CD4-positive, alpha-beta T cell treated with Interleukin-15 for 1 hour (primary cell): Measurements from ENCODE around the gene TIPARP.

ENCODE experiments used
- DNase-seq: peaks from one replicate; pipeline ENCODE4 v3.0.0-alpha.2; 2020

The TIPARP gene

DNA sequence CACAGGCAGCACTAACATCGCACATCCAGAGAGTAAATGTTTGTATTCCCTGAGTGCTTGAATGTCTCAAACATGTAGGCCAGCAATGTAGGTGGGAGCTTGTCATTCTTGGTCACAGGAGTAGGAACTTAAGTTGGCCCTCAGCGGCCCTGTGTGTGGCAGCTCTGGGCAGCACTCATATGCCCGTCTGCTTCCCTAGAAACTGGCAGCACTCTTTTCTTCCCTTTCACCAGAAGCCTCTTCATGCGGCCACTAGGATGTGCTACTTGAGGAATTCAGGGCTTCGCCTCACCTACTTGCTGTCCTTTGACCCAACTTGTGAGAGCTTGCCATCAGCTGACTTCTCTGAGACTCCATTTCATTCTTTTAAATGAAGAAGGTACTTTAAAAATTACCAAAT is 69.5 kb downstream of the TIPARP start:
- DNase-seq: no peak

DNA sequence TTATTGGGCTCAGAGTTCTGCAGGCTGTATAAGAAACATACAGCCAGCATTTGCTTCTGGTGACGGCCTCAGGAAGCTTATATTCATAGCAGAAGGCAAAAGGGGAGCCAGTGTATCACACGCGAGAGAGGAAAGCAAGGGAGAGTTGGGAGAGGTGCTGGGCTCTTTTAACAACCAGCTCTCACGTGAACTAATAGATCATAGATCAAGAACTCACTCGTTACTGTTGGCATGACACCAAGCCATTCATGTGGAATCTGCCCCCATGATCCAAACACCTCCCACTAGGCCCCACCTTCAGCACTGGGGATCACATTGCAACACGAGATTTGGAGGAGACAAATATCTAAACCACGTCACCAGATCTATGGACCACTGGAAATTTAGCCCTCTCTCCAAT is 70.2 kb downstream of the TIPARP start:
- DNase-seq: no peak

DNA sequence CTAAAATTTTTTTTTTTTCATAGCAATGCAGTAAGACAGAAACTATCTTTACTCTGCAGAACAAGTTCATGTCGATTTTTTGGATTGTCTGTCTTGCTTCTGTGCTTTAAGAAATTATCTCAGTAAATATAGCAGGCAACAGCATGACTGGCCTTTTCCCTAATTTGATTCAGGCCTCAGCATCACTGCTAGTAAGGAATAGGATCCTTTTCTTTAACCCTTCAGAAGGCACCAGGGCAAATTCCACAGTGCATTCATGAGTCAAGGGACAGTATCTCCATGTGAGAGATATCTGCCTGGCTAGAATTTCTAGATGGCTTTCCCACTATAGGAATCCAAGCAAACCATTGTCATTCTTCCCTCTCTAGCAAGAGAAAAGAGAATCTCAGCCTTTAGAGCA is 71.4 kb downstream of the TIPARP start:
- no peak for DNase-seq

DNA sequence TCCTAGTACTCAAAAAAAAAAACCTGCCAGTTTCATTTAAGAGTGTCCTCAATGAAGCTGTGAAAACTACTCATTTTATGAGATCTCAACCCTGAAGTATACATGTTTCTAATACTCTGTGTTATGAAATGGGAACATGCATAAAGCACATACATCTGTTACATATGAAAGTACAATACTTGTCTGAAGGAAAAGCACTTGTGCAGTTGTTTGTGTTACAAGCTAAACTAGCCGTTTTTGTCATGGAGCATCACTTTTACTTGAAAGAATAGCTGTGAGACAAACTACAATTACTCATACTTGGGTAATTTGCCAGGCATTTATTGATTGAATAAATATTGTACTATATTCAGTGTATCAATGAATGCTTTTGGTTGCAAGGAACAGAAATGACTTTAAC is 72.7 kb downstream of the TIPARP start:
- DNase-seq: no peak

DNA sequence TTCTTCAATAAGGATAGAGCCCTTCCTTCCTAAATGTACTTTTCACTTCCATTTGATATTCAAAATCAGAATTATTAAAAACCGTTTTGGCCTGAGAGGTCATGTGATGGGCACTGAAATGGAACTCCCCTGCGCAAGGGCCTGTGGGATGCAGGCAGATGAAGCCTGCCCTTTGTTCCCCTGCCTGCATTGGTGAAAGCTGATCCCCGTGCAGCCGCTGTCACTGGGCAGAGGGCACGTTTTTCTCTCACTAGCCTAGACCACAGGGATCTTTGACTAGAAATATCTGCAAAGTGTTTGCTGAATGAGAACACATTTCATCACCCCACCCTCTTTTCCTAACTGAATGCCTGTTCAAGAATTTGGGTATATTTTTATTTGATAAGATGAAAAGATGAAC is 74.9 kb downstream of the TIPARP start:
- DNase-seq: no peak

DNA sequence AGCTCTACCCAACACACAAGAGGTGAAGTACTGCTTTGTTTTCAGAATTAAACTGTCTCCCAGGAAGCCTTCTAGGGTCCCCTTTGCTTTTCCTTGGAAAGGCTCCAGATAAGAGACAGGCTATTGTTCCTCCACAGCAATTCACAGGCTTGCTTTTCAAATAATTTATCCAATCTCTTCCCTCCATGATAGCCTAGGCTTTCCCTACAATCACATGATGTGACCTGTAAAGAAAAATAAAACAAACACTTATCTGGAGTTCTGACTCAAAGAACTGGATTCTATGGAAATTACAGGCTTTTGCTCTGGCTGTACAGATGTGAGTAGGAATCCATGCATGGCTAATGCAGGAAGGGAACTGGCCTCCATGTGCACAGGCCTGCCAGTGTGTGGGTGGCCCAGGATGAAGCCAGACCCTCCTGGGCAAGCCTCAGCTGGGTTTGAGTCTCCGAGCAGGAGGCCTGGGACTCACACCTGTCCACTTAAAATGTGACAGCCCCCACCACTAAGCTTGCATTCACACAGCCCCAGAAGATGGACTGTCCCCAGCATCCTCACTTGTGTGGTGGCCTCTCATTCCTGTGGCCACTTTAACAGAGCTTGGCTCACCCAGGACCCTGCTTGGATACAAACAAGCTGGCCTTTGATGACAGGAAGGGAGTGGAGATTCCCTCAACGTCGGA is 75.9 kb downstream of the TIPARP start:
- DNase-seq: no peak

DNA sequence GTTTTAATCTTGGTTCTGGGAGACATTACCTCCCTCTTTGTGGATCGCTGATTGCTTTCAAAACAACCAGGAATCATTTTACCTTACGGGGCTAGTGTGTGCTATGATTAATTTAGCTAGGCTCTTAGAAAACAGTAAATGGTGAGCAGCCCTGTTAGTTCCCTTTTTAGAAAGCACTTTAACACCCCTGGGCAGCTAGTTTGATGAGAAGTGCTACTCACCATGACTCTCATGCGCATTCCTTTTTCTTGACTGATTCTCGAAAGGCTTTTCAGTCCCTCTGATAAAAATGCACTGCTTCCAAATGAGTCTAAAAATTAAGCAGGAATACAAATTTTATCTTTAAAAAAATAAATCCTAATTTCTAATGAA is 76.5 kb downstream of the TIPARP start:
- DNase-seq: no peak

DNA sequence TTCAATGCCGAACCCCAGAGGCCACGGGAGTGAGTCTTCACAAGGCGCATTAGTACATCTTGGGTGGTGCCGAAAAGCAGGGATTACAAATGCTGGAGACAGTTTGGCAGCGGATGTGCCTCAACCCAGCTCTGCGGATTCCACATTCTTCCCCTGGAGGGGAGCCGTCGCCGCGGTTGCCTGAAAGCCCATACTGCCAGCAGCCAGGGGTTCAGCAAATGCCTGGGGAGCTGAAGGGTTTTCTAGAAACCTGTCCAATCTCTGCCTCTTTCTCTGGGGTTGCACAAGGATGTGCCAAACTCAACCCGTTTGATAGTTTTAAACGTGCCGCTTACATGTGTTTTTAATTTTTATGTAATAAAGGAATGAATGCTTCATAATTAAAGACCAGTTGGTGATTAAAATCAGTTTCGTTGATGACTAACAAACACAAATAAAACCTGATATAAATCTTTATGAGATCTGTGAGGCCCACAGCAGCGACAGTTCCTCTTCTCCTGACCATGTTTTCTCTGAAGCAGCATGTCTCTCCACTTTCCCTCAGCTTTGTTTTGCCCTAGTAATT is 77.2 kb downstream of the TIPARP start:
- no peak for DNase-seq
